Measurements from ENCODE around the gene ATP8A1.

The ATP8A1 gene

DNA sequence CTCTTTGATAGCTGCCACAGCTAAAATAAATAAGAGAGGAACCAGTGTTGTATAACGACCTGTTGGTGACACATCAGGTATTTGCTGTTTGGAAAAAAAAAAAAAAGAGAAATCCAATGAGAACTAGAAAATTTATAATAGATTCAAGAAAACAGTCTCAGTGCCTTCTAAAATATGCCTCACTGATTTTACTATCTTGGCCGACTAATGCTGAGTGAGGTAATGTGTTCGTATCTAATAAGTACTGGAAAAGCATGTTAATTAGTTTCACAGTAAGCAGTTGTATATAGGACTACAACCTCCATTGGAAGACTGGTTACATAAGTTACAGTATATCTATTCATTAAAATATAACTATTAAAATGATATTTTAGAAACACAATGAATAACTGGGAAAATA is 32.4 kb downstream of the ATP8A1 start:
- no peak overlapping the region for H3K4me3 ChIP-seq (ENCODE audit: low read depth, low read length)
- no peaks in the 10 kb centered on the region for H3K27me3 ChIP-seq (ENCODE audit: control insufficient read depth, insufficient read depth, low read length)
- H3K9ac ChIP-seq (ENCODE audit: low read depth, low read length): no peak overlapping the region
- H3K27ac ChIP-seq (ENCODE audit: low read depth, low read length): no peak overlapping the region
- no peaks in the 10 kb centered on the region for H3K4me1 ChIP-seq (ENCODE audit: control insufficient read depth, insufficient read depth, low read length)
- no peaks in the 10 kb centered on the region for H3K36me3 ChIP-seq (ENCODE audit: control insufficient read depth, insufficient read depth, low read length)
- no peaks in the 10 kb centered on the region for H3K9me3 ChIP-seq (ENCODE audit: control insufficient read depth, insufficient read depth, low read length)

DNA sequence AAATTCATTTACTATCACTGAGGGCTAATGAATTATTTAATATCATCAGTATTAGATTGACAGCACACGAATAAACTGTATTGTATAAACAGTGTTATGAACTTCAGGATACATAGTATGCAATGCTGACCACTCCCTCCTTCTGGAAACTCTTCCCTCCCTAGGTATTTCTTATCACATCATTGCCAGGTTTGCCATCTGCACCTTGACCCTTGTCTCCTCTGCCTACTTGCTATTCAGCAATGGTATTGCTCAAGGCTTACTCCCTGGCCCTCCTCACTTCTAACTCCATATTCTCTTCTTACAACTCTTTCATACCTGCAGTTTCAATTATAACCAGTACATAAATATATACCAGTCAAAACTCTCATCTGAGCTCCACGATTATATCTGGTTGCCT is 38.9 kb downstream of the ATP8A1 start:
- Histone ChIP-seq H3K9me3 (ENCODE audit: control insufficient read depth, insufficient read depth, low read length) (no peaks in the 10 kb centered on the region), H3K9ac (ENCODE audit: low read depth, low read length) (no peak overlapping the region), H3K27ac (ENCODE audit: low read depth, low read length) (no peak overlapping the region), H3K4me1 (ENCODE audit: control insufficient read depth, insufficient read depth, low read length) (no peaks in the 10 kb centered on the region), H3K27me3 (ENCODE audit: control insufficient read depth, insufficient read depth, low read length) (no peaks in the 10 kb centered on the region), H3K36me3 (ENCODE audit: control insufficient read depth, insufficient read depth, low read length) (no peaks in the 10 kb centered on the region), H3K4me3 (ENCODE audit: low read depth, low read length) (no peak overlapping the region)

DNA sequence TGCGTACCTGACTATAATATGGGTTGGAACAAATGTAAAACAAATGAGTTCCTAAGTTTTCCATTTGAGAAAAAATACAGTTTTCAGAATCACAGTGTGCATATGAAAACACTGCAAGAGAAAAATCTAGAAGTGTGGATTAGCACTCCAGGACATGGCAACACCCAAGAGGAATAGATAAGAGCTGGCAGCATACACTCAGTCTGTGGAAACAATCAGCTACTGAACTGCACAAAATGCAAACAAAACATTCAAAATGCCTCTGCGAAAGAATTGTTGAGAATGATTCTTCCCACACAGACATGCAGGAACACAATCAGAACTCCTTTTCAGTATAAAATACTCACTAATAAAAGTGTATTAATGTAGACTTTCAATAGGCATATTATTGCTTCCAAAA is 39.9 kb downstream of the ATP8A1 start:
- H3K9ac ChIP-seq (ENCODE audit: low read depth, low read length): no peak overlapping the region
- no peaks in the 10 kb centered on the region for H3K36me3 ChIP-seq (ENCODE audit: control insufficient read depth, insufficient read depth, low read length)
- peaks cover 4% of the 10 kb centered on the region; the same call in 1 of the 2 replicates for H3K4me1 ChIP-seq (ENCODE audit: control insufficient read depth, insufficient read depth, low read length)
- H3K27me3 ChIP-seq (ENCODE audit: control insufficient read depth, insufficient read depth, low read length): no peaks in the 10 kb centered on the region
- no peaks in the 10 kb centered on the region for H3K9me3 ChIP-seq (ENCODE audit: control insufficient read depth, insufficient read depth, low read length)
- H3K27ac ChIP-seq (ENCODE audit: low read depth, low read length): no peak overlapping the region
- H3K4me3 ChIP-seq (ENCODE audit: low read depth, low read length): no peak overlapping the region

DNA sequence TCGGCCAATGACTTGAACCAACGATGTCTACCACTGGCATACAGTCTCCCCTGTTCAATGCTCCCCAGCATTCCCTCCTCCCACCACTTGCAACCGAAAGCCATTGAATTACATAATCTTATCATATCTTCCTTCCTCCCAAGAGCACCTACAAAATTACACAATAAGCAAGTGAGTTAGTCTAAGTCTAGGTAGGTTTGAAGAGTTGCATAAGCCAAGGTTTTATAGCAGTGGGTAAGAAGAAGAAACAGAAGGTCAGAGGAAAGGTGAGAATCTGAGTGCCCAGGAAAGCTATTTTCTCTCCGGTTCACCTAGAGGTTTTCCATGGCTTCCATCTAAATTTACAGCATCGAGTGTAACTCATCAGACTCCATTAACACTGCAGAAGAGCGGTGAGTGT is 40.3 kb downstream of the ATP8A1 start:
- H3K36me3 ChIP-seq (ENCODE audit: control insufficient read depth, insufficient read depth, low read length): no peaks in the 10 kb centered on the region
- peaks cover 4% of the 10 kb centered on the region; the same call in 1 of the 2 replicates for H3K4me1 ChIP-seq (ENCODE audit: control insufficient read depth, insufficient read depth, low read length)
- no peak overlapping the region for H3K4me3 ChIP-seq (ENCODE audit: low read depth, low read length)
- H3K27ac ChIP-seq (ENCODE audit: low read depth, low read length): no peak overlapping the region
- H3K9ac ChIP-seq (ENCODE audit: low read depth, low read length): no peak overlapping the region
- H3K9me3 ChIP-seq (ENCODE audit: control insufficient read depth, insufficient read depth, low read length): no peaks in the 10 kb centered on the region
- H3K27me3 ChIP-seq (ENCODE audit: control insufficient read depth, insufficient read depth, low read length): no peaks in the 10 kb centered on the region

DNA sequence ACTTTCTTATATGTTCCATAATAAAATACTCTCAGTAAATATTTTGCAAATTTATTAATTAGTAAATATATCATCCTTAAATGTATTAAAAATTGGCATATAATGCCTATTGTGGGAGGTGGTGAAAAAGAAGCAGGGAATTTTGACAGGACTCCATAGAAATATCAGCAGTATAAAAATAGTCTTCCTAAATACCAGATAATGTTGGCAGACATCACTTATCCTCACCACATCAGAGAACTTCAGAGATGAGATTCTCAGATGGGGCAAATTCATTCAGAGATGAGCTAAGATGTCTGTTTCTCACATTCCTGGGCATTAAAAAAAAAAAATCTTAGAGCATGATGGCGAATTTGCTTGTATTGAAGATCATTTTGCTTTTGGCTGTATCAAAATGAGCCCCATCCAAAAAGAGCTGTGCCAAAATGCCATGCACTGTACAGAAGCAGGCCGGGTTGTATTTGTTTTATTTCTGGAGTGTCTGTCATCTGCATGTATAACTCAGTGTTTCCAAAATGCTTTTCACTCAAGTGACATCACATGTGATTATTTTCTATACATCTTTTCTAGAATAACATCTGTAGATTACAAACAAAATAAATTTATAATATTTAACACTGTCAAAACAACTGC is 41.7 kb downstream of the ATP8A1 start:
- H3K27me3 ChIP-seq (ENCODE audit: control insufficient read depth, insufficient read depth, low read length): no peaks in the 10 kb centered on the region
- H3K4me1 ChIP-seq (ENCODE audit: control insufficient read depth, insufficient read depth, low read length): peaks cover 4% of the 10 kb centered on the region; the same call in 1 of the 2 replicates
- no peaks in the 10 kb centered on the region for H3K9me3 ChIP-seq (ENCODE audit: control insufficient read depth, insufficient read depth, low read length)
- no peak overlapping the region for H3K4me3 ChIP-seq (ENCODE audit: low read depth, low read length)
- no peaks in the 10 kb centered on the region for H3K36me3 ChIP-seq (ENCODE audit: control insufficient read depth, insufficient read depth, low read length)
- H3K9ac ChIP-seq (ENCODE audit: low read depth, low read length): no peak overlapping the region
- no peak overlapping the region for H3K27ac ChIP-seq (ENCODE audit: low read depth, low read length)

DNA sequence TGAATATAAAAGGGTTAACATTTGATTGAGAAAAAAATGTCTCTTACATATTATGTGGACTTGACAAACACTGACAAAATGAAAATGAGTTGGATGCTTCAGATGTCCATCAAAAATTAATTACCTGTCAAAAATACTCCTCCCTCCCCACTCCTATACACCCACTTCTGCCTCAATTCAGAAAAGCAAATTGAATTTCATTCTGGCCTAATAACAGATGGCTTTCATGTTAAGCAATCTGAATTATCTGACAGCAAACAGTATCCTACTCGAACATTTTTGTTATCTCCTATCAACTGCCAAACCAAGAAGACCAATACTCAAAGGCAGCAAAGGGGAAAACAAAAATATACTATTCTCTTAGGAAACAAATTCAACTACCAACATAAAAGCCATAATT is 44.0 kb downstream of the ATP8A1 start:
- no peaks in the 10 kb centered on the region for H3K36me3 ChIP-seq (ENCODE audit: control insufficient read depth, insufficient read depth, low read length)

DNA sequence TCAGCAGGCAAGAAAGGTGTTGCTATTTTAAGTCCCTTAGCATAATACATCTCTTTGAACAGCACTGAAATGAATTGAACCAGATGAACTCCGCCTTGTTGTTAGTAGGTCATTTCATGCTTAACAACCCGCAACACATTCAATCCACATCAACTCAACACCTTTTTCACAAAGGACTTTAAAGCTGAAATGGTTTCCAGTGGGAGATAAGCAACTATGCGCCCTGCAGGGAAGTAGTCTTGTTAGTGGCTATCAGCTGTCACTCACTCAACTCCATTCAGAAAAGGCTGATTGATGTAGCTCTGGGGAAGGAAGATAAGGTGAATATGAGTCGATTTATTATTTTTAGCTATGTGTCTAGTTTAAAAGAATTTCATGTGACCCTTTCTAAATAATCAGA is 46.0 kb downstream of the ATP8A1 start:
- peaks cover 4% of the 10 kb centered on the region; the same call in 1 of the 2 replicates for H3K4me1 ChIP-seq (ENCODE audit: control insufficient read depth, insufficient read depth, low read length)
- H3K36me3 ChIP-seq (ENCODE audit: control insufficient read depth, insufficient read depth, low read length): no peaks in the 10 kb centered on the region
- H3K9ac ChIP-seq (ENCODE audit: low read depth, low read length): no peak overlapping the region
- H3K27me3 ChIP-seq (ENCODE audit: control insufficient read depth, insufficient read depth, low read length): no peaks in the 10 kb centered on the region
- no peaks in the 10 kb centered on the region for H3K9me3 ChIP-seq (ENCODE audit: control insufficient read depth, insufficient read depth, low read length)
- H3K27ac ChIP-seq (ENCODE audit: low read depth, low read length): no peak overlapping the region
- H3K4me3 ChIP-seq (ENCODE audit: low read depth, low read length): no peak overlapping the region

More for the DNA sequence above, 44.0 kb downstream of the ATP8A1 start:
- Histone ChIP-seq H3K9me3 (ENCODE audit: control insufficient read depth, insufficient read depth, low read length) (no peaks in the 10 kb centered on the region), H3K27me3 (ENCODE audit: control insufficient read depth, insufficient read depth, low read length) (no peaks in the 10 kb centered on the region), H3K9ac (ENCODE audit: low read depth, low read length) (no peak overlapping the region), H3K27ac (ENCODE audit: low read depth, low read length) (no peak overlapping the region), H3K4me3 (ENCODE audit: low read depth, low read length) (no peak overlapping the region), H3K4me1 (ENCODE audit: control insufficient read depth, insufficient read depth, low read length) (peaks cover 4% of the 10 kb centered on the region; the same call in 1 of the 2 replicates)

DNA sequence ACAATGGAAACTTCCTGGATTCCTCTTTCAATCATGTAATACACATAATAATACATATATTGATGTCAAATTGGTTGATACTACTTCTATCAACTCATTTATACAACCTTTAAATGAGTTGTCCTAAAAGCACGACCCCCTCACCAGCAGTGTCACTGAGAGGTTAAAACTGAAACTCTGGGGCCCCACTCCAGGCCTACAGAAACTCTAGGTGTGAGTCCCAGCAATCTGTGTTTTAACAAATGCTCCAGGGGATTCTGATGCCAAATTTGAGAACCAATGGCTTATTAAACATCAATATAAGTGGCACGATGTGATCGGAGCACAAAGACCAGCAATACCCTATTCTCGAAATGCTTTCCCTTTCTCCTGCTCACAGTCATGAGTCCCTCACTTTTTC is 47.9 kb downstream of the ATP8A1 start:
- Histone ChIP-seq H3K9ac (ENCODE audit: low read depth, low read length) (no peak overlapping the region), H3K27me3 (ENCODE audit: control insufficient read depth, insufficient read depth, low read length) (no peaks in the 10 kb centered on the region), H3K36me3 (ENCODE audit: control insufficient read depth, insufficient read depth, low read length) (no peaks in the 10 kb centered on the region), H3K4me1 (ENCODE audit: control insufficient read depth, insufficient read depth, low read length) (peaks cover 4% of the 10 kb centered on the region; the same call in 1 of the 2 replicates), H3K9me3 (ENCODE audit: control insufficient read depth, insufficient read depth, low read length) (no peaks in the 10 kb centered on the region), H3K27ac (ENCODE audit: low read depth, low read length) (no peak overlapping the region), H3K4me3 (ENCODE audit: low read depth, low read length) (no peak overlapping the region)

DNA sequence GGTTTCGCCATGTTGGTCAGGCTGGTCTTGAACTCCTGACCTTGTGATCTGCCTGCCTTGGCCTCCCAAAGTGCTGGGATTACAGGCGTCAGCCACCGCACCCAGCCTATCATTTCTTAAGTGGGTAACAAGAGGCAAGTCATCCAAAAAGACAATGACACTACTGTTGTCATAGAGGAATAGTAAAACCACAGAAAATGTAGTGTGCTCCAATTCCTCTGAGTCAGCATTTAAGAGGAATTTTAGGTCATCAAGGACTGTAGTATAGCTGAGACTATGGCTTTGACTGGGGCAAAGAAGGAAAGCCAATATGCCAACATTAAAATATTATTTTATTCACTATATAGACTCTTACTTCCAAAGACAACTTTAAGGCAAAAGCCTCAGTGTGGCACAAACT is 48.4 kb downstream of the ATP8A1 start:
- Histone ChIP-seq H3K4me3 (ENCODE audit: low read depth, low read length) (no peak overlapping the region), H3K9ac (ENCODE audit: low read depth, low read length) (no peak overlapping the region), H3K36me3 (ENCODE audit: control insufficient read depth, insufficient read depth, low read length) (no peaks in the 10 kb centered on the region), H3K4me1 (ENCODE audit: control insufficient read depth, insufficient read depth, low read length) (peaks cover 4% of the 10 kb centered on the region; the same call in 1 of the 2 replicates), H3K27me3 (ENCODE audit: control insufficient read depth, insufficient read depth, low read length) (no peaks in the 10 kb centered on the region), H3K9me3 (ENCODE audit: control insufficient read depth, insufficient read depth, low read length) (no peaks in the 10 kb centered on the region), H3K27ac (ENCODE audit: low read depth, low read length) (no peak overlapping the region)

DNA sequence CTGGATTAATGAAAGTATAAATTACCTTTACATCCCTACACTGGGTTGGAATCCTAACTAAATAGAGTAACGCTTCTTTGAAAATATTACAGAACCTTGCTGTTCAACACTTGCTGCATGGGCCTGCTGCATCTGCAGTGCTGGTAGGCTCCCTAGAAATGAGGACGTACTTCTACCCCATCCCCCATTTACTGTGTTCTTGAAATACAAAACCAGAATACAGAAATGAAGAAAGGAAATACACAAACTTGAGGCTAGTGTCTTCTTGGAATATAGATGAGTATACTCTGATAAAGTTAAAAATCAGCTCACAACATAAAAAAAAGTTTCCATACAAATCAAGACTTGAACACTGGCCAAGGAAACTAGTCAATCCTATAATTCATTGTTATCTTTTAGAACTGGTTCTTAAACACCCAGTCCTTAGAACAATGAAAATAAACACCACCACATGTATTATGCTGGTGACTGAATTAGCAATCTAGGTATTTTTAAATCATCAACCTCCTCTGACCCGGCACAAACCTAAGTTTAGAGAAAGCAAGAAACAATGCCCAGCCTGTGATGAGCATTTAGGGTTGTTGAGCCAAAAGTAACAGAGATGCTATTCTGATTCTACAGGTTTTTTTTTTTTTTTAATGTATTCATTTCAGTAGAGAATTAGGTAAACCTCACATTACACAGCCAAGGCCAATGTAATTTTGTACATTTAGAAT is 49.7 kb downstream of the ATP8A1 start:
- no peaks in the 10 kb centered on the region for H3K9me3 ChIP-seq (ENCODE audit: control insufficient read depth, insufficient read depth, low read length)
- H3K9ac ChIP-seq (ENCODE audit: low read depth, low read length): no peak overlapping the region
- no peak overlapping the region for H3K27ac ChIP-seq (ENCODE audit: low read depth, low read length)
- no peak overlapping the region for H3K4me3 ChIP-seq (ENCODE audit: low read depth, low read length)
- no peaks in the 10 kb centered on the region for H3K27me3 ChIP-seq (ENCODE audit: control insufficient read depth, insufficient read depth, low read length)
- no peaks in the 10 kb centered on the region for H3K36me3 ChIP-seq (ENCODE audit: control insufficient read depth, insufficient read depth, low read length)
- peaks cover 1% of the 10 kb centered on the region; the same call in 1 of the 2 replicates for H3K4me1 ChIP-seq (ENCODE audit: control insufficient read depth, insufficient read depth, low read length)

DNA sequence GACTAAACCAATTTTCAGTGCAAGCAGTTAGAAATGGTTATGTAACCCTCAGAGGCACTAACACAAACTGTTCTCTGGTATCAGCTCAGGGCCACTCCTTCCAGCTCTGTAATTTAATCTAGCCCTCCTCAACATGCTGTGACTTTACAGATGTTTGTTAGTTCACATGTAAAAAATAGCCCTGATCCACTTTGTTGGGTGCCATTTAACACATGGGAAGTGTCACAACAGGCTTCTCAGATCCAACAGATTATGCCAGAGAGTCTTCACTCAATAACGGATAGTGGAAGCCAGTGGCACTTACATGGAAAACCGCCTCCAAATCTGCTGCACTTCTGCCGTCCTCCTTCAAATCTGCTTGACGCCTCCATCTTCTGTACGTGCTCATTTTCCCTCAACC is 51.6 kb downstream of the ATP8A1 start:
- Histone ChIP-seq H3K4me1 (ENCODE audit: control insufficient read depth, insufficient read depth, low read length) (no peaks in the 10 kb centered on the region), H3K27me3 (ENCODE audit: control insufficient read depth, insufficient read depth, low read length) (no peaks in the 10 kb centered on the region), H3K9ac (ENCODE audit: low read depth, low read length) (no peak overlapping the region), H3K36me3 (ENCODE audit: control insufficient read depth, insufficient read depth, low read length) (no peaks in the 10 kb centered on the region), H3K4me3 (ENCODE audit: low read depth, low read length) (no peak overlapping the region), H3K9me3 (ENCODE audit: control insufficient read depth, insufficient read depth, low read length) (no peaks in the 10 kb centered on the region), H3K27ac (ENCODE audit: low read depth, low read length) (no peak overlapping the region)

All from HUES48 (cell line).